ENCODE data around the gene SLC12A8. TPM values are rescaled to one million over a fixed set of nuclear protein-coding genes. Genes with fewer than 3 reads are reported as not detected.

SLC12A8 gene
- total RNA-seq, 4 donors from 2014 or later = 1.0 TPM; not detected in 3

DNA sequence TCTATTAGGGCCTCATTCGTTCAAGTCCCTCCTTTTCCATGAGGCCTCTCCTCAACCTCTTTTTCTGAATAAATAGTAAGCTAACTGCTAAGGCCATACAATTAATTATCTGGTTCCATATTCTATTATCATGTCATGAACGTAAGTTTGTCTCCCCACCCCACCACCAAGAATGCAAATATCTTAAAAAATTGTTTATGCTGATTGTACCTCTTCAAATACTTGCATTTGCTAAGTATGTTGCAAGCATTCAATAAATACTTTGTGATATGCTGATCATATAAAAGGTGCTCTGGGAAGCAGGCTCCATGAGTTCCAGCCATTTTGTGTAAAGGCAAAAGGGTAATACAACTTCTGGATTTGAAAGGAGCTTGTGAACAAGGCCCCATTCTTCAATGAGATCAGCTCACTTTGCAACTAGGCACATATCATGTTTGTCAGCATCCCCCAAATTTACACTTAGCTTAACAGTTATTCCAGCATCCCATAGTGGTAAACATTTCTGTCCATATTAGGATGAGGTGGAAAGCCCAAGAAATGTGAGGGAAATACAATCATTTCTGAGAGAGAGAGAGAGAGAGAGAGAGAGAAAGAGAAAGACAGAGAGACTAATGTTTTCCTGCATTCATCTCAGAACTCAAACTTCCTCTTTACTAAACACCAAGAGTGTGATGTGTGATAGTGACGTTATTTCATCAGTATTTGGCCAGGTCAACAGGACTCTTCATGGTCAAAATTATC, 33.2 kb downstream of the SLC12A8 start:
- no peaks in the 10 kb centered on the region for H3K36me3 ChIP-seq
- no peaks in the 10 kb centered on the region for H3K27me3 ChIP-seq

DNA sequence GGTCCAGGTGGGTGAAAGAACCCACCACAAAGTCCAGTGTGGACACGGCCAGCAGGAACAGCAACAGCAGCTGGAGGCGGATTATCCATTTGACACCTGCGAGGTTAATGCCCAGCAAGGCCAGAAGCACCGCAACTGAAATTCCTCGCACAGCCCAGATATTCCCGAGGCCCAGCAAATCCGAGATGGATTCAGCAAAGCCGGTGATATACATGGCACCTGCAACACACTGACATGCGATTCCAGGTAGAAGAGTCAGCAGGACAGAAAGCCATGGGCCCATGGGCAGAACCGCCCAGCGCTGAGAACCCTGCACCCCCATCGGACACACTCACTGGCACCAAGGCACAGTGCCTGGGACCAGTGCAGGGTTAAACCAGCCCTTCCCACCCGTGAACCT, 34.8 kb downstream of the SLC12A8 start:
- Histone ChIP-seq H3K36me3 (no peaks in the 10 kb centered on the region), H3K9me3 (no peaks in the 10 kb centered on the region), H3K27me3 (no peaks in the 10 kb centered on the region), H3K4me3 (no peak overlapping the region), H3K27ac (no peak overlapping the region), H3K4me1 (no peaks in the 10 kb centered on the region)
- ATAC-seq = no peak
- in situ Hi-C loops (cut with MboI; ENCODE audit: low sequenced_read_pairs in 4 of 4) (no loop called here), intact Hi-C loops (cut with DNase I; ENCODE audit: low total_unique reads) (no loop called here)
- no peak for TF ChIP-seq POLR2A (IDR thresholded peaks at IDR 0.05)
- TF ChIP-seq, protein P1, sequence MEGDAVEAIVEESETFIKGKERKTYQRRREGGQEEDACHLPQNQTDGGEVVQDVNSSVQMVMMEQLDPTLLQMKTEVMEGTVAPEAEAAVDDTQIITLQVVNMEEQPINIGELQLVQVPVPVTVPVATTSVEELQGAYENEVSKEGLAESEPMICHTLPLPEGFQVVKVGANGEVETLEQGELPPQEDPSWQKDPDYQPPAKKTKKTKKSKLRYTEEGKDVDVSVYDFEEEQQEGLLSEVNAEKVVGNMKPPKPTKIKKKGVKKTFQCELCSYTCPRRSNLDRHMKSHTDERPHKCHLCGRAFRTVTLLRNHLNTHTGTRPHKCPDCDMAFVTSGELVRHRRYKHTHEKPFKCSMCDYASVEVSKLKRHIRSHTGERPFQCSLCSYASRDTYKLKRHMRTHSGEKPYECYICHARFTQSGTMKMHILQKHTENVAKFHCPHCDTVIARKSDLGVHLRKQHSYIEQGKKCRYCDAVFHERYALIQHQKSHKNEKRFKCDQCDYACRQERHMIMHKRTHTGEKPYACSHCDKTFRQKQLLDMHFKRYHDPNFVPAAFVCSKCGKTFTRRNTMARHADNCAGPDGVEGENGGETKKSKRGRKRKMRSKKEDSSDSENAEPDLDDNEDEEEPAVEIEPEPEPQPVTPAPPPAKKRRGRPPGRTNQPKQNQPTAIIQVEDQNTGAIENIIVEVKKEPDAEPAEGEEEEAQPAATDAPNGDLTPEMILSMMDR (IDR thresholded peaks at IDR 0.05 in 4 of 5, conservative IDR thresholded peaks at IDR 0.05 in 1 of 5) = no peak
- no peak for DNase-seq

More for the DNA sequence above, 33.2 kb downstream of the SLC12A8 start:
- no peak for DNase-seq
- no peak for ATAC-seq
- Histone ChIP-seq H3K9me3 (no peaks in the 10 kb centered on the region), H3K4me3 (no peak overlapping the region), H3K27ac (no peak overlapping the region), H3K4me1 (no peaks in the 10 kb centered on the region)
- intact Hi-C loops (cut with DNase I; ENCODE audit: low total_unique reads) (no loop called here), in situ Hi-C loops (cut with MboI; ENCODE audit: low sequenced_read_pairs in 4 of 4) (no loop called here)
- TF ChIP-seq POLR2A (IDR thresholded peaks at IDR 0.05) = no peak
- TF ChIP-seq, protein P1 (IDR thresholded peaks at IDR 0.05 in 4 of 5, conservative IDR thresholded peaks at IDR 0.05 in 1 of 5) = no peak

GRCh38 chr3:125175295-125176078, 37.1 kb downstream of the SLC12A8 start:
- H3K27ac ChIP-seq = no peak overlapping the region
- intact Hi-C loops (cut with DNase I; ENCODE audit: low total_unique reads) (no loop called here), in situ Hi-C loops (cut with MboI; ENCODE audit: low sequenced_read_pairs in 4 of 4) (no loop called here)
- no peaks in the 10 kb centered on the region for H3K9me3 ChIP-seq
- H3K4me1 ChIP-seq = no peaks in the 10 kb centered on the region
- no peaks in the 10 kb centered on the region for H3K36me3 ChIP-seq
- no peak overlapping the region for H3K4me3 ChIP-seq
- no peak for ATAC-seq
- TF ChIP-seq, protein P1 (IDR thresholded peaks at IDR 0.05 in 4 of 5, conservative IDR thresholded peaks at IDR 0.05 in 1 of 5) = no peak
- no peak for TF ChIP-seq POLR2A (IDR thresholded peaks at IDR 0.05)
- no peaks in the 10 kb centered on the region for H3K27me3 ChIP-seq
- no peak for DNase-seq

DNA sequence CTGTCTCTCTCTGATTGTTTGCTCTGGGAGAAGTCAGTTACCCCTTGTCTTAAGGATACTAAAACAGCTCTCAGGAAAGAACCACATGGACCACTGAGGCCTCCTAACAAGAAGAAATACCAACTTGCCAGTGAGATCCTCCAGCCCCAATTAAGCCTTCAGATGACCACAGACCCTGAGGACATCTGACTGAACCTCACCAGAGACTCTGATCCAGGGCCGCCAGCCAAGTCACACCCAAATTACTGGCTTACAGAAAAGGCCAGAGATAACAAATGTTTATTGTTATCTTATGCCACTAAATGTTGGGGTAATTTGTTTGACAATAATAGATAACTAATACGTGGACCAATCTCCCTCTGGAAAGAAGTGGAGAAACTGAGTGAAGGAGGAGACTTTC, 40.2 kb downstream of the SLC12A8 start:
- no peaks in the 10 kb centered on the region for H3K36me3 ChIP-seq
- DNase-seq (no peak), ATAC-seq (no peak)
- in situ Hi-C loops (cut with MboI; ENCODE audit: low sequenced_read_pairs in 4 of 4) (loop anchor here in 1 of 4 donors (25.0 kb wide), 1 partner anchor 410 kb away; no protein-coding TSS in a partner anchor), intact Hi-C loops (cut with DNase I; ENCODE audit: low total_unique reads) (no loop called here)
- TF ChIP-seq POLR2A (IDR thresholded peaks at IDR 0.05) = no peak
- TF ChIP-seq, protein P1 (IDR thresholded peaks at IDR 0.05 in 4 of 5, conservative IDR thresholded peaks at IDR 0.05 in 1 of 5) = no peak
- H3K27me3 ChIP-seq = no peaks in the 10 kb centered on the region
- H3K4me1 ChIP-seq = no peaks in the 10 kb centered on the region
- no peak overlapping the region for H3K27ac ChIP-seq
- H3K9me3 ChIP-seq = no peaks in the 10 kb centered on the region
- no peak overlapping the region for H3K4me3 ChIP-seq
